Endothelial cell of umbilical vein (primary cell): ENCODE data around the gene AMZ1.

ENCODE experiments used
- CTCF ChIP-seq, 2 donors: IDR thresholded peaks; 1 replicate in 1 of 2; 2 replicates in 1 of 2; pipeline ENCODE4 v1.5.1; 2011; ENCODE audit warnings: low read length in 2 of 2, mild to moderate bottlenecking in 2 of 2, moderate library complexity in 2 of 2, control low read depth in 1 of 2, inconsistent platforms in 1 of 2, low read depth in 1 of 2; ENCODE audit not compliant: insufficient read depth in 1 of 2; ENCODE audit errors: extremely low read depth in 1 of 2
- EZH2 ChIP-seq: IDR thresholded peaks from 2 replicates; pipeline ENCODE4 v1.6.1; 2012; ENCODE audit warnings: borderline replicate concordance, low read depth, mild to moderate bottlenecking, moderate library complexity, low read length, inconsistent platforms; ENCODE audit not compliant: severe bottlenecking
- FOS ChIP-seq: IDR thresholded peaks from 2 replicates; pipeline ENCODE4 v1.6.1; 2011; ENCODE audit warnings: mild to moderate bottlenecking, low read length, moderate library complexity, borderline replicate concordance; ENCODE audit not compliant: insufficient read depth
- MAX ChIP-seq: IDR thresholded peaks from 2 replicates; pipeline ENCODE4 v1.6.1; 2011; ENCODE audit not compliant: insufficient read depth, insufficient read length
- MYC ChIP-seq: IDR thresholded peaks from one replicate; pipeline ENCODE4 v1.6.1; 2011; ENCODE audit warnings: mild to moderate bottlenecking, low read depth, low read length
- POLR2A ChIP-seq: IDR thresholded peaks from 2 replicates; pipeline ENCODE4 v1.6.1; 2012; ENCODE audit warnings: low read depth, mild to moderate bottlenecking, control low read depth, low read length
- POLR2AphosphoS5 ChIP-seq: IDR thresholded peaks from 2 replicates; pipeline ENCODE4 v1.6.1; 2012; ENCODE audit warnings: low read depth, mild to moderate bottlenecking, control low read depth, low read length, moderate library complexity; ENCODE audit not compliant: insufficient read depth

GRCh38 chr7:2722591-2722990, 34.6 kb downstream of the AMZ1 start:
- TF ChIP-seq POLR2AphosphoS5 (no peak), MAX (no peak), EZH2 (no peak), CTCF (IDR thresholded peaks at IDR 0.05; ENCODE audit: extremely low read depth in 1 of 2, insufficient read depth in 1 of 2, low read depth in 1 of 2, low read length in 2 of 2) (no peak), POLR2A (no peak), MYC (no peak), FOS (no peak)
